Measurements from ENCODE around the gene SMURF1. TPM values are rescaled to one million over a fixed set of nuclear protein-coding genes. Genes with fewer than 3 reads are reported as not detected.

The SMURF1 gene
- total and polyA plus RNA-seq, 2 of the 8 experiments (the other 6 are each of a cell fraction or from before 2014, with no cell fraction given), result 9.6 to 24.5 TPM

DNA sequence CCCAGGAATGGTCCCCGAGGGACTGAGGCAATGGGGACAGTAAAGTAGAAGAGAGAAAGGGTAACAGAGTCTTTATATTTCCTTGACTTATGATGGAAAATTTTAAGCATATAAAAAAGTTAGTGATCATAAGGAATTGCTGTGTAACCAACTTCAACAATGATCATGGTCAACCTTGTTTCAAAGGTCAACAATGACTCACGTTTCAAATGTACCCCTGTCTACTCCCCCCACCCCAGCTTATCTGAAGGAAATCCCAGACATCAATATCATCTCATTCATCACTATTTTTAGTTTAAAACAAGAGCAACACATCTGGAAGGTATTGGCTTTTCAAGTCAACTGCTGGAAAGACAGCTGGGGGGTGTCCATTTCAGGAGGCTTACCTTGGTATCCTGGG is 92.9 kb downstream of the SMURF1 start:
- Histone ChIP-seq H3K79me1 (ENCODE audit: low read depth, low read length) (no peaks in the 10 kb centered on the region), H3K36me3 (ENCODE audit: control insufficient read depth in 2 of 4, insufficient read depth in 4 of 4, low read length in 3 of 4) (peaks cover 18 to 42% (median 39%) of the 10 kb centered on the region in 4 experiments; a peak in 7 of 8 replicates), H2BK120ac (replicated peaks; ENCODE audit: low read depth, low read length) (no peak overlapping the region), H4K20me1 (replicated peaks in 1 of 2; ENCODE audit: control insufficient read depth in 1 of 2, insufficient read depth in 2 of 2, low read length in 2 of 2) (peaks cover 0 to 3% of the 10 kb centered on the region in 2 experiments), H4K91ac (replicated peaks; ENCODE audit: insufficient read length, low read length) (no peak overlapping the region), H3K14ac (ENCODE audit: insufficient read length) (no peak overlapping the region), H2BK12ac (ENCODE audit: low read depth, low read length) (no peak overlapping the region), H3K4me3 (ENCODE audit: extremely low read depth in 1 of 4, insufficient read depth in 2 of 4, low read depth in 3 of 4, low read length in 4 of 4) (no peak overlapping the region), H2BK20ac (ENCODE audit: low read length) (no peak overlapping the region), H3K27ac (ENCODE audit: low read depth, low read length) (no peak overlapping the region), H4K8ac (ENCODE audit: extremely low read depth, insufficient read depth, low read length) (no peak overlapping the region), H4K5ac (ENCODE audit: insufficient read length, low read depth, low read length) (no peak overlapping the region), H3K4ac (replicated peaks; ENCODE audit: insufficient read length, low read depth, low read length) (no peak overlapping the region), H2BK5ac (ENCODE audit: low read depth, low read length) (no peak overlapping the region), H2AFZ (ENCODE audit: low read length) (no peak overlapping the region), H3K27me3 (replicated peaks in 1 of 4; ENCODE audit: control insufficient read depth in 3 of 4, extremely low read depth in 1 of 4, insufficient read depth in 3 of 4, low read length in 3 of 4) (no peaks in the 10 kb centered on the region), H3K56ac (replicated peaks; ENCODE audit: insufficient read length, low read depth, low read length) (no peak overlapping the region), H2AK5ac (ENCODE audit: low read depth, low read length) (no peak overlapping the region), H3K9ac (replicated peaks in 1 of 4; ENCODE audit: extremely low read depth in 1 of 4, low read depth in 3 of 4, low read length in 3 of 4) (no peak overlapping the region), H3K79me2 (ENCODE audit: control insufficient read depth in 1 of 2, insufficient read depth in 2 of 2, low read length in 2 of 2) (no peaks in the 10 kb centered on the region), H3K23ac (ENCODE audit: insufficient read length) (no peak overlapping the region), H3K4me1 (replicated peaks in 1 of 4; ENCODE audit: control insufficient read depth in 3 of 4, insufficient read depth in 4 of 4, low read length in 3 of 4) (no peaks in the 10 kb centered on the region), H3K9me3 (ENCODE audit: insufficient read depth in 2 of 2, low read depth in 1 of 2, low read length in 1 of 2) (no peaks in the 10 kb centered on the region), H3K18ac (ENCODE audit: extremely low read depth, low read length) (no peak overlapping the region), H3K23me2 (ENCODE audit: low read depth, low read length) (no peaks in the 10 kb centered on the region), H3K4me2 (ENCODE audit: insufficient read depth in 1 of 2, low read depth in 2 of 2, low read length in 2 of 2) (no peak overlapping the region), H2BK15ac (ENCODE audit: low read length) (no peak overlapping the region)
- POLR2A ChIA-PET (ENCODE audit: partially characterized antibody), result no interaction called here
- 88% methylated on average over 2 of the region's 2 CpGs; no CpG with 5 or more reads in 1 of the 2 experiments for WGBS, 2 experiments (ENCODE audit: extremely low coverage in 1 of 2, insufficient coverage in 1 of 2, insufficient read length in 1 of 2, insufficient replicate concordance in 2 of 2, low coverage in 1 of 2, low lambda C conversion rate in 2 of 2, missing lambda C conversion rate in 1 of 2)
- CTCF ChIA-PET (ENCODE audit: partially characterized antibody), result interaction anchor here (1.4 to 1.9 kb wide), 4 partner anchors 10 to 260 kb away, joined by 3 to 6 read pairs (median 4); no protein-coding TSS in a partner anchor
- DNase-seq (ENCODE audit: low read depth in 1 of 2, low spot score in 2 of 2), result no peak
- FAIRE-seq, result no peak
- no peak for TF ChIP-seq TEAD4 (IDR thresholded peaks at IDR 0.05; ENCODE audit: low read depth, low read length)
- TF ChIP-seq NRF1 (IDR thresholded peaks at IDR 0.05; ENCODE audit: low read depth, low read length), result no peak
- TF ChIP-seq, protein P1, sequence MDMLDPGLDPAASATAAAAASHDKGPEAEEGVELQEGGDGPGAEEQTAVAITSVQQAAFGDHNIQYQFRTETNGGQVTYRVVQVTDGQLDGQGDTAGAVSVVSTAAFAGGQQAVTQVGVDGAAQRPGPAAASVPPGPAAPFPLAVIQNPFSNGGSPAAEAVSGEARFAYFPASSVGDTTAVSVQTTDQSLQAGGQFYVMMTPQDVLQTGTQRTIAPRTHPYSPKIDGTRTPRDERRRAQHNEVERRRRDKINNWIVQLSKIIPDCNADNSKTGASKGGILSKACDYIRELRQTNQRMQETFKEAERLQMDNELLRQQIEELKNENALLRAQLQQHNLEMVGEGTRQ (IDR thresholded peaks at IDR 0.05; ENCODE audit: low read length), result no peak
- TF ChIP-seq EGR1 (IDR thresholded peaks at IDR 0.05; ENCODE audit: borderline replicate concordance, low read depth, low read length), result no peak
- TF ChIP-seq JUND (IDR thresholded peaks at IDR 0.05; ENCODE audit: low read length), result no peak
- no peak for TF ChIP-seq GABPA (IDR thresholded peaks at IDR 0.05; ENCODE audit: borderline replicate concordance, insufficient read depth, low read length)
- no peak for TF ChIP-seq FOSL1 (IDR thresholded peaks at IDR 0.05; ENCODE audit: insufficient read depth, low read depth, low read length)
- no peak for TF ChIP-seq SIRT6 (IDR thresholded peaks at IDR 0.05; ENCODE audit: low read length)
- no peak for TF ChIP-seq RNF2 (IDR thresholded peaks at IDR 0.05; ENCODE audit: borderline replicate concordance, low read depth, low read length, missing control alignments, poor library complexity, severe bottlenecking)
- TF ChIP-seq SRF (IDR thresholded peaks at IDR 0.05; ENCODE audit: low read depth, low read length), result no peak
- no peak for TF ChIP-seq TBP (IDR thresholded peaks at IDR 0.05; ENCODE audit: low read depth, low read length)
- no peak for TF ChIP-seq BCL11A (IDR thresholded peaks at IDR 0.05; ENCODE audit: low read depth in 2 of 2, low read length in 2 of 2)
- no peak for TF ChIP-seq ZNF274 (IDR thresholded peaks at IDR 0.05; ENCODE audit: borderline replicate concordance, extremely low read depth, low read length)
- no peak for TF ChIP-seq YY1 (IDR thresholded peaks at IDR 0.05; ENCODE audit: low read depth, low read length)

Data from H1 (cell line).